A549 (cell line): ENCODE results near the gene MARCO.

Experiments
- CEBPB ChIP-seq, 2 experiments: fragments of >200 bp in 1 of 2; sonication (Bioruptor Twin) in 1 of 2; formaldehyde crosslinking in 1 of 2; IDR thresholded peaks; 2 replicates each; pipeline ENCODE4 v1.6.1; 2012 to 2016
- CHD2 ChIP-seq: fragments of 150-350 bp; IDR thresholded peaks from 2 replicates; pipeline ENCODE4 v1.6.1; 2014; ENCODE audit warnings: low read length; ENCODE audit not compliant: partially characterized antibody
- CTCF ChIP-seq: fragments of >200 bp; sonication (Bioruptor Twin); formaldehyde crosslinking; IDR thresholded peaks from 3 replicates; pipeline ENCODE4 v1.5.1; 2016
- ESRRA ChIP-seq: fragments of 150-350 bp; IDR thresholded peaks from 2 replicates; pipeline ENCODE4 v1.6.1; 2014; ENCODE audit warnings: mild to moderate bottlenecking, low read length, borderline replicate concordance
- FOSL2 ChIP-seq, 2 experiments: fragments of 450-650 bp in 1 of 2; fragments of >200 bp in 1 of 2; sonication (Bioruptor Twin) in 1 of 2; formaldehyde crosslinking; IDR thresholded peaks; 2 replicates each; pipeline versions ENCODE4 v1.5.0 to v1.6.1; 2016 to 2020; ENCODE audit warnings: mild to moderate bottlenecking in 1 of 2, moderate library complexity in 1 of 2
- HMGXB4 ChIP-seq: fragments of 250-450 bp; sonication (Bioruptor Pico); IDR thresholded peaks from 2 replicates; pipeline ENCODE4 v1.5.0; 2021; ENCODE audit warnings: mild to moderate bottlenecking, moderate library complexity, borderline replicate concordance
- KDM5A ChIP-seq: fragments of 200-600 bp; sonication (generic); IDR thresholded peaks from 2 replicates; pipeline ENCODE4 v1.6.1; 2016; ENCODE audit warnings: antibody characterized with exemption, mild to moderate bottlenecking
- MAX ChIP-seq: IDR thresholded peaks from 2 replicates; pipeline ENCODE4 v1.6.1; 2012
- MAZ ChIP-seq: fragments of 150-350 bp; IDR thresholded peaks from 2 replicates; pipeline ENCODE4 v1.6.1; 2014; ENCODE audit warnings: antibody characterized with exemption, low read depth, low read length, borderline replicate concordance
- POLR2A ChIP-seq: IDR thresholded peaks from 2 replicates; pipeline ENCODE4 v1.6.1; 2012; ENCODE audit warnings: mild to moderate bottlenecking, low read length
- REST ChIP-seq: fragments of 200-600 bp; sonication (generic); IDR thresholded peaks from 2 replicates; pipeline ENCODE4 v1.6.1; 2016; ENCODE audit warnings: antibody characterized with exemption, mild to moderate bottlenecking, moderate library complexity
- RFX5 ChIP-seq: fragments of 450-650 bp; IDR thresholded peaks from 2 replicates; pipeline ENCODE4 v1.7.1; 2014; ENCODE audit warnings: antibody characterized with exemption, mild to moderate bottlenecking, moderate library complexity
- SMC3 ChIP-seq: fragments of >200 bp; sonication (Bioruptor Twin); formaldehyde crosslinking; IDR thresholded peaks from 3 replicates; pipeline ENCODE4 v1.6.1; 2018; ENCODE audit warnings: inconsistent platforms

DNA sequence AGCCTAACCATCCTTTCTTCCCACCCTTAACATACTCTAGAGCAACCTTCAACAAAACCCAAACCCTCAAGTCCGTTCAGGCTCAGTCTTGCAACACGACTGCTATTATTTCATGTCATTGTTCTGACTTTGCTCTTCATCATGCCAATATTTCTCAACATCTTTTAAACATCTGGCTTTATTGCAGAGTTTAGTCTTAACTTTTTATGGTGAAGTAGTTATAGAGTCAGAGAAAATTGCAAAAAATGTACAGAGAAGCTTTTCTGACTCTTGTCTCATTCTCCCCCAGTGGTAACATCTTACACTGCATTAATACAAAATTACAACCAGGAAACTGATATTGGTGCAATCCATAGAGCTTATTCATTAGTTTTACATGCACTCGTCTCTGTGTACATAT lies 3.9 kb downstream of the MARCO start:
- TF ChIP-seq MAX = no peak
- TF ChIP-seq CTCF = no peak
- no peak for TF ChIP-seq POLR2A
- TF ChIP-seq MAZ = no peak
- no peak for TF ChIP-seq CHD2
- TF ChIP-seq FOSL2 (IDR thresholded peaks at IDR 0.05) = no peak
- TF ChIP-seq FOSL2 (CRISPR knock-in tag; IDR thresholded peaks at IDR 0.05) = no peak
- no peak for TF ChIP-seq KDM5A
- TF ChIP-seq HMGXB4 = no peak
- TF ChIP-seq CEBPB (IDR thresholded peaks at IDR 0.05) = no peak
- no peak for TF ChIP-seq REST
- no peak for TF ChIP-seq SMC3
- no peak for TF ChIP-seq RFX5
- no peak for TF ChIP-seq ESRRA
